OCI-LY3 (cell line): ENCODE measurements around the gene RNGTT.

Experiments
- H2AFZ ChIP-seq: fragments of 200-600, 300-600 bp; shearing (Covaris generic); 2 replicates; pipeline ENCODE4 v1.6.0; 2014; ENCODE audit warnings: antibody characterized with exemption, low read depth, low read length
- H3K27ac ChIP-seq: fragments of 200-600, 300-600 bp; sonication (generic); 2 replicates; pipeline ENCODE4 v1.5.1; 2014; ENCODE audit warnings: mild to moderate bottlenecking, low read length, moderate library complexity, mixed read lengths
- H3K27me3 ChIP-seq: fragments of 200-600, 300-600 bp; sonication (generic); 2 replicates; pipeline ENCODE4 v1.6.1; 2014; ENCODE audit warnings: low read depth, low read length, mixed read lengths
- H3K36me3 ChIP-seq: fragments of 200-600, 300-600 bp; sonication (generic); replicated peaks from 2 replicates; pipeline ENCODE3; 2014; ENCODE audit warnings: low read depth, low read length, mixed read lengths
- H3K4me1 ChIP-seq: fragments of 300-600, 200-600 bp; sonication (generic); 2 replicates; pipeline ENCODE4 v1.6.1; 2014; ENCODE audit warnings: low read length, mixed read lengths
- H3K4me2 ChIP-seq: fragments of 200-600, 300-600 bp; sonication (generic); 2 replicates; pipeline ENCODE4 v1.6.1; 2014; ENCODE audit warnings: low read length, mixed read lengths
- H3K4me3 ChIP-seq: fragments of 300-600, 200-600 bp; sonication (generic); 2 replicates; pipeline ENCODE4 v1.5.1; 2014; ENCODE audit warnings: antibody characterized with exemption, mild to moderate bottlenecking, low read length, moderate library complexity
- H3K79me2 ChIP-seq: fragments of 300-600, 200-600 bp; shearing (Covaris generic); 2 replicates; pipeline ENCODE4 v1.6.1; 2014; ENCODE audit warnings: mild to moderate bottlenecking, low read length, mixed read lengths
- H3K9ac ChIP-seq: fragments of 300-600, 200-600 bp; shearing (Covaris generic); 2 replicates; pipeline ENCODE4 v1.6.0; 2014; ENCODE audit warnings: mild to moderate bottlenecking, low read length, moderate library complexity
- H3K9me3 ChIP-seq: fragments of 200-600, 300-600 bp; shearing (Covaris generic); 2 replicates; pipeline ENCODE4 v1.6.1; 2014; ENCODE audit warnings: low read length, mixed read lengths; ENCODE audit not compliant: insufficient read depth
- H4K20me1 ChIP-seq: fragments of 200-600, 300-600 bp; sonication (generic); 2 replicates; pipeline ENCODE4 v1.6.1; 2016; ENCODE audit warnings: low read length, mixed read lengths; ENCODE audit not compliant: insufficient read depth
- EZH2phosphoT487 ChIP-seq: fragments of 200-600 bp; shearing (Covaris generic); IDR thresholded peaks from 2 replicates; pipeline ENCODE4 v1.6.1; 2018; ENCODE audit warnings: antibody characterized with exemption, mixed run types, low read depth
- TF ChIP-seq, protein P1 (sequence below): fragments of 200-600, 300-600 bp; sonication (generic); IDR thresholded peaks from 2 replicates; pipeline ENCODE4 v1.5.1; 2014; ENCODE audit warnings: antibody characterized with exemption, low read length, low read depth

RNGTT gene

DNA sequence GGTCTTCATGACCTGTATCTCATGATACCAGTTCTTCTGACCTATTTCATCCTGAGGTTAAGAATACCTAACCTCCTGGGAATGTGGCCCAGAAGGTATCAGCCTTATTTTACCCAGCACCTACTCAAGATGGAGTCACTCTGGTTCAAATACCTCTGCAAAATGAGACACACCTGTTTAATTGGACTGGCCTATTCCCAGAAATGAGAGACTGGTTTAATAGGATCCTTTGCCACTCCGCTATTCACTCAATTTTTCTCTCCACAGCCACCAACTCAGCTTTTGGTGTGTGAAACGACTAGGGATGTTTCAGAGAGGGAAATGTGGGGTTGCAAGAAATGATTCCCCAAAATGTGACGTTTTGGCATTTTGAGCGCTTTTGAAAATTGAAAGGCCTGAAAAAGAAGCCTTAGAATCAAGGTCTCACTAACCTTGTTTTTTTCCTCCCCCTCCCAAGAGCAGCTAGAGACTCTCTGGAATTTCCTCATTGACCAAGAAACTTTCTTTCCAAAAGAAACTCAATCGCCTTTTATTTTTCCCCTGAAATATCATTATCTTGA is 45.5 kb upstream of the RNGTT start:
- no peaks in the 10 kb centered on the region for H4K20me1 ChIP-seq
- H3K9ac ChIP-seq: no peak overlapping the region
- H3K27ac ChIP-seq: no peak overlapping the region
- no peaks in the 10 kb centered on the region for H3K79me2 ChIP-seq
- no peaks in the 10 kb centered on the region for H3K4me1 ChIP-seq
- no peak overlapping the region for H2AFZ ChIP-seq
- H3K4me2 ChIP-seq: no peak overlapping the region
- no peak for TF ChIP-seq EZH2phosphoT487
- TF ChIP-seq, protein P1, sequence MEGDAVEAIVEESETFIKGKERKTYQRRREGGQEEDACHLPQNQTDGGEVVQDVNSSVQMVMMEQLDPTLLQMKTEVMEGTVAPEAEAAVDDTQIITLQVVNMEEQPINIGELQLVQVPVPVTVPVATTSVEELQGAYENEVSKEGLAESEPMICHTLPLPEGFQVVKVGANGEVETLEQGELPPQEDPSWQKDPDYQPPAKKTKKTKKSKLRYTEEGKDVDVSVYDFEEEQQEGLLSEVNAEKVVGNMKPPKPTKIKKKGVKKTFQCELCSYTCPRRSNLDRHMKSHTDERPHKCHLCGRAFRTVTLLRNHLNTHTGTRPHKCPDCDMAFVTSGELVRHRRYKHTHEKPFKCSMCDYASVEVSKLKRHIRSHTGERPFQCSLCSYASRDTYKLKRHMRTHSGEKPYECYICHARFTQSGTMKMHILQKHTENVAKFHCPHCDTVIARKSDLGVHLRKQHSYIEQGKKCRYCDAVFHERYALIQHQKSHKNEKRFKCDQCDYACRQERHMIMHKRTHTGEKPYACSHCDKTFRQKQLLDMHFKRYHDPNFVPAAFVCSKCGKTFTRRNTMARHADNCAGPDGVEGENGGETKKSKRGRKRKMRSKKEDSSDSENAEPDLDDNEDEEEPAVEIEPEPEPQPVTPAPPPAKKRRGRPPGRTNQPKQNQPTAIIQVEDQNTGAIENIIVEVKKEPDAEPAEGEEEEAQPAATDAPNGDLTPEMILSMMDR: no peak
- H3K36me3 ChIP-seq: no peaks in the 10 kb centered on the region
- no peaks in the 10 kb centered on the region for H3K9me3 ChIP-seq
- H3K4me3 ChIP-seq: no peak overlapping the region
- no peaks in the 10 kb centered on the region for H3K27me3 ChIP-seq

DNA sequence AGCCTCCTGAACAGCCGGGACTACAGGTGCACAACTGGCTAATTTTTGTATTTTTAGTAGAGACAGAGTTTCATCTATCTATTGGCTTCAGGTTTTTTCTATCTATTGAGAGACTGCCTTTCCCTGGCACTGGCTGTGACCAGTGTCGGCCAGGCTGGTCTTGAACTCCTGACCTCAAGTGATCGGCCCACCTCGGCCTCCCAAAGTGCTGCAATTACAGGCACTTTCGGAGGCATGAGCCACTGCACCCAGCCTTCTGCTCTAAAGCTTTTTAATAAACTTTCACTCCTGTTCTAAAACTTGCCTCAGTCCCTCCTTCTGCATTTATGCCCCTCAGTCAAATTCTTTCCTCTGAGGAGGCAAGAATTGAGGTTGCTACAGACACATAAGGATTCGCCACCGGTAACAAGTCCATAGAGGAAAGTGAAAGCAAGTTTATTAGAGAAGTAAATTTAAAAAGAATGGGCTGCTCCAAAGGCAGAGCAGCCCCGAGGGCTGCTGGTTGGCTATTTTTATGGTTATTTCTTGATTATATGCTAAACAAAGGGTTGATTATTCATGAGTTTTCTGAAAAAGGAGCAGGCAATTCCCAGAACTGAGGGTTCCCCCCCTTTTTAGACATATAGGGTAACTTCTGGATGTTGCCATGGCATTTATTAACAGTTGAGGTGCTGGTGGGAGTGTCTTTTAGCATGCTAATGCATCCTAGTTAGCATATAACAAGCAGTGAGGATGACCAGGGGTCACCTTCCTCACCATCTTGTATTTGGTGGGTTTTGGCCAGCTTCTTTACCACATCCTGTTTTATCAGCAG is 44.8 kb upstream of the RNGTT start:
- H3K36me3 ChIP-seq: no peaks in the 10 kb centered on the region
- no peaks in the 10 kb centered on the region for H3K9me3 ChIP-seq
- no peak for TF ChIP-seq EZH2phosphoT487
- TF ChIP-seq, protein P1: no peak
- no peak overlapping the region for H3K27ac ChIP-seq
- no peaks in the 10 kb centered on the region for H3K4me1 ChIP-seq
- H3K79me2 ChIP-seq: no peaks in the 10 kb centered on the region
- H3K27me3 ChIP-seq: no peaks in the 10 kb centered on the region
- no peak overlapping the region for H2AFZ ChIP-seq
- no peak overlapping the region for H3K4me2 ChIP-seq
- no peak overlapping the region for H3K4me3 ChIP-seq
- no peak overlapping the region for H3K9ac ChIP-seq
- no peaks in the 10 kb centered on the region for H4K20me1 ChIP-seq

DNA sequence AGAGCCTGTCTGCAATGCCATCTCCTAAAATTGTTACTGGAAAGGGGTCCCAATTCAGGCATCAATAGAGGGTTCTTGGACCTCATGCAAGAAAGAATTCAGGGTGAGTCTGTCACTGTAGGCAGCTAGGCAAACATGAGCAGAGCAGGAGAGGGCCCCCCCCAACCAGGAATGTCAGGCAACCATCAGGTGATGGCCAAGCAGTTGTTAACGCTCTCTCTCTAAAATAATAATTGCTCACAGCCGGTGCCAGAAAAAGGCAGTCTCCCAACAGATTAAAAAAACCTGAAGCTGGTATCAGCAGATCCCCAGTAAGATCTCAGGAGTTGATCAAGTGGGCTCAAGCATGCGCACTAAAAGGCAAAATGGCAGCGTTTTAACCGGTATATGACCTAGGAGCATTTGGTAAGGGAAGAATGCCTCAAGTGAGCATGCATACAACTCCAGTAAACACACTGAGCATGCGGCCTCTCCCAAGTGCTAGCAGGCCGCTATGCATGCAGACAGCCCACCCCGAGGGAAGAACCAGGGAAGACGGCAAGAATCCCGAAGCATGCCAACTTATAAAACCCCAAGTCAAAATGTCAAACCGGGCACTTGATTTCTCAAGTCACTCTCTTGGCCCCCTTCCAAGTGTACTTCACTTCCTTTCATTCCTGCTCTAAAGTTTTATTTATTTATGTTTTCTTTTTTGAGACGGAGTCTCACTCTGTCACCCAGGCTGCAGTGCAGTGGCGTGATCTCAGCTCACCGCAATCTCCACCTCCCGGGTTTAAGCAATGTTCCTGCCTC is 44.0 kb upstream of the RNGTT start:
- Histone ChIP-seq H3K36me3 (no peaks in the 10 kb centered on the region), H3K27me3 (no peaks in the 10 kb centered on the region), H4K20me1 (no peaks in the 10 kb centered on the region), H3K79me2 (no peaks in the 10 kb centered on the region), H3K4me2 (no peak overlapping the region), H3K4me1 (no peaks in the 10 kb centered on the region), H3K9me3 (no peaks in the 10 kb centered on the region), H3K4me3 (no peak overlapping the region), H3K27ac (no peak overlapping the region), H2AFZ (no peak overlapping the region), H3K9ac (no peak overlapping the region)
- TF ChIP-seq EZH2phosphoT487: no peak
- TF ChIP-seq, protein P1: no peak

DNA sequence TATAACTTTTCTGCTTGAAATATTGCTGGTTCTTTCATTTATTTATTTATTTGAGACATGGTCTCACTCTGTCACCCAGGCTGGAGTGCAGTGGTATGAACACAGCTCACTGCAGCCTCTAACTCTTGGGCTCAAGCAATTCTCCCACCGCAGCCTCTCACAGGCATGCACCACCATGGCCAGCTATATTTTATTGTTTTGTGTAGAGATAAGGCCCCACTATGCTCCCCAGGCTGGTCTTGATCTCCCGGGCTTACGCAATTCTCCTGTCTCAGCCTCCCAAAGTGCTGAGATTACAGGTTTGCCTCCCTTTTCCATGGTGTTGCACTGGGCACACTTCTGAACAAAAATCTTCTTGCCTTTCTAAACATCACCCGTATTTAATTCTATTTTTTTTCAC is 39.1 kb upstream of the RNGTT start:
- Histone ChIP-seq H2AFZ (no peak overlapping the region), H3K4me1 (no peaks in the 10 kb centered on the region), H3K4me3 (no peak overlapping the region), H3K27me3 (no peaks in the 10 kb centered on the region), H3K9me3 (no peaks in the 10 kb centered on the region), H3K79me2 (no peaks in the 10 kb centered on the region), H3K27ac (no peak overlapping the region), H3K4me2 (no peak overlapping the region), H3K9ac (no peak overlapping the region), H3K36me3 (no peaks in the 10 kb centered on the region), H4K20me1 (no peaks in the 10 kb centered on the region)
- TF ChIP-seq, protein P1: no peak
- TF ChIP-seq EZH2phosphoT487: no peak
